Fibroblast of lung (primary cell): ENCODE data around the gene TMEM239.

Experiments
- EZH2 ChIP-seq: IDR thresholded peaks from 2 replicates; pipeline ENCODE4 v1.5.1; 2012; ENCODE audit warnings: low read length, control low read depth, mild to moderate bottlenecking; ENCODE audit errors: missing control alignments
- TF ChIP-seq, protein P1 (sequence below), 2 donors: IDR thresholded peaks in 1 of 2; conservative IDR thresholded peaks in 1 of 2; 1 replicate in 1 of 2; 2 replicates in 1 of 2; pipeline ENCODE4 v1.5.1; 2011 to 2012; ENCODE audit warnings: low read length in 2 of 2, control low read depth in 1 of 2, inconsistent platforms in 1 of 2, low read depth in 1 of 2, mild to moderate bottlenecking in 1 of 2

- TF ChIP-seq, protein P1, sequence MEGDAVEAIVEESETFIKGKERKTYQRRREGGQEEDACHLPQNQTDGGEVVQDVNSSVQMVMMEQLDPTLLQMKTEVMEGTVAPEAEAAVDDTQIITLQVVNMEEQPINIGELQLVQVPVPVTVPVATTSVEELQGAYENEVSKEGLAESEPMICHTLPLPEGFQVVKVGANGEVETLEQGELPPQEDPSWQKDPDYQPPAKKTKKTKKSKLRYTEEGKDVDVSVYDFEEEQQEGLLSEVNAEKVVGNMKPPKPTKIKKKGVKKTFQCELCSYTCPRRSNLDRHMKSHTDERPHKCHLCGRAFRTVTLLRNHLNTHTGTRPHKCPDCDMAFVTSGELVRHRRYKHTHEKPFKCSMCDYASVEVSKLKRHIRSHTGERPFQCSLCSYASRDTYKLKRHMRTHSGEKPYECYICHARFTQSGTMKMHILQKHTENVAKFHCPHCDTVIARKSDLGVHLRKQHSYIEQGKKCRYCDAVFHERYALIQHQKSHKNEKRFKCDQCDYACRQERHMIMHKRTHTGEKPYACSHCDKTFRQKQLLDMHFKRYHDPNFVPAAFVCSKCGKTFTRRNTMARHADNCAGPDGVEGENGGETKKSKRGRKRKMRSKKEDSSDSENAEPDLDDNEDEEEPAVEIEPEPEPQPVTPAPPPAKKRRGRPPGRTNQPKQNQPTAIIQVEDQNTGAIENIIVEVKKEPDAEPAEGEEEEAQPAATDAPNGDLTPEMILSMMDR (conservative IDR thresholded peaks at IDR 0.05 in 1 of 2, IDR thresholded peaks at IDR 0.05 in 1 of 2; ENCODE audit: low read depth in 1 of 2, low read length in 2 of 2): no peak
- TF ChIP-seq EZH2: no peak
These were observed 2.1 kb upstream of the TMEM239 start for GRCh38 chr20:2814076-2814475.
